DLD1 (cell line): ENCODE measurements around the gene TMBIM4.
"Not testable (repeated sequence)": the region's sequence is repeated elsewhere in the genome, so short reads cannot be mapped to it uniquely, and the experiment has no call there.

ENCODE experiments used
- in situ Hi-C: cut with HindIII; loops from 2 replicates; pipeline ENCODE4 v1.10.0; 2017; ENCODE audit warnings: low sequenced_read_pairs

TMBIM4 gene

DNA sequence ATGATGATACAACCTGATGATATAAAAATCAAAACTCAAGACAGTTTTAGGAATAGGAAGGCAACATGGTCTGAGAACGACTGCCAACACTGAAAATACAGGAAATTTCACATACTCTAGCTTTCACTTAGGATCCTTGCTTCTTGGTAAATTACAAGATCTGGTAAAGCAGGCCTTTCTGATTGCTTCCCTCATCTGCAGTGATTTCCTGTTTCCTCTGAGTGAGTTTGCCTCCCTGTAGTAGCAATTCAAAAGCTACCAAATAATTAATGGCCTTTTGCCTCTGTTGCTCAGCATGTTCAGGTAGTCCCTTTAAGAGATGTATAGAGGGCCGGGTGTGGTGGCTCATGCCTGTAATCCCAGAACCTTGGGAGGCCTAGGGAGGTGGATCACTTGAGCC, 17.2 kb upstream of the TMBIM4 start:
- in situ Hi-C loops, result no loop called here

DNA sequence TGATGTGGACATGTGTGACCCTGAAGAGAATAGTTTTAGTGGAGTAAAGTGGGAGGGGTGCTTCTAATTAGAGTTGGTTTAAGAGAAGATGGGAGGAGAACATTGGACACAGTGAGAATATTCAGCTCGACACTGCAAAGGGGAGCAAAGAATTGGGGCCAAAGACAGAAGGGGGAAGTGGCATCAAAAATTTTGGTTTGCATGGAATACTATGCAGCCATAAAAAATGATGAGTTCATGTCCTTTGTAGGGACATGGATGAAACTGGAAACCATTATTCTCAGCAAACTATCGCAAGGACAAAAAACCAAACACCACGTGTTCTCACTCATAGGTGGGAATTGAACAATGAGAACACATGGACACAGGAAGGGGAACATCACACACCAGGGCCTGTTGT, 15.0 kb upstream of the TMBIM4 start:
- in situ Hi-C loops, result not testable (repeated sequence)

DNA sequence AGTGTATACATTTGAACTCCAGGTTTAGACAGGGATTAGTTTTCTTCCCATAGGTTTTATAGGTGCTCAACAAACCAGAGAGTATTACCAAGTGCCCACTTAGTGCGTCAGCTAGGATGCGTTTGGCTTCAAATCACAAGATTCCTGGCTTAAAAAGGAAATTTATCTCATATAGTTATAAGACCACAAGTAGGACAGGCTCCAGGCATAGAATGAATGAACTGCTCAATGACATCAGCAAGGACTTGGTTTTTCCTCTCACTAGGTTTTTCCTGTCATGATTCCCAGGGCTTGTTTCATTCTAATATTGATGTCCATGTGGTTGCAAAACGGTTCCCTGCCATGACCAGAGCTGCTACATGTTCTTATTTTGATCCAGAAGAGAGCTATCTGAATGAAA, 13.2 kb upstream of the TMBIM4 start:
- in situ Hi-C loops, result no loop called here

DNA sequence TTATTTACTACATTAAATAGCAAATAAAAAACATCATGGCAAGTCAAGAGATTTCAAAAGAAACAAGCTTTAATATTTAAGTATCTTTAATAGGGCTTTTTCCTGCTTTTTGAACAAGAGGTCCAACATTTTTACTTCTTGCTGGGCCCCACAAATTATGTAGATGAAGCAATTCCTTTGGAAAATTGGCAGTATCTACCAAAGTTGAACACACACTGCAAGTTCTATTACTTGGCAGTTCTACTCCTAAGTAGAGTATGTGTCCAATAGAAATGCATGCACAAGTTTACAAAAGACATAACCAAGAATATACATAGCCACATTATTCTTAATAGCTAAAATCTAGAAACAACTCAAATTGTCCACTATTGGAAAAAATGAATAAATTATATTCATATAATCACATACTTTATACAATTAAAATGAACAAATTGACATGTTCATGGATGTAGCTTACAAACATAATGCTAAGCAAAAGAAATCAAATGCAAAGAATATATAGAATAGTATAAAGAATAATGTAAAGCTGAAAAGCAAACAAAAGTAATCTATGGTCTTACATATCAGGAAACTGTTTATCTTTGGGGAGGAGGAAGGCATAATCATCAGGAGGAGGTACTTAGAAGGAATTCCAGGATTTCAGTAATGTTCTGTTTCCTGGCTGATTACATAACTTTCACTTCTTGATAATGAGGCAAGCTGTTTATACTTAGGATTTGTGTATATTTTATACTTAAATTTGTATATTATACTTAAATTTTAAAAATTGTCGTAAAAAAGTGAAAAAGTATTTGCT, 6.5 kb upstream of the TMBIM4 start:
- in situ Hi-C loops, result no loop called here

DNA sequence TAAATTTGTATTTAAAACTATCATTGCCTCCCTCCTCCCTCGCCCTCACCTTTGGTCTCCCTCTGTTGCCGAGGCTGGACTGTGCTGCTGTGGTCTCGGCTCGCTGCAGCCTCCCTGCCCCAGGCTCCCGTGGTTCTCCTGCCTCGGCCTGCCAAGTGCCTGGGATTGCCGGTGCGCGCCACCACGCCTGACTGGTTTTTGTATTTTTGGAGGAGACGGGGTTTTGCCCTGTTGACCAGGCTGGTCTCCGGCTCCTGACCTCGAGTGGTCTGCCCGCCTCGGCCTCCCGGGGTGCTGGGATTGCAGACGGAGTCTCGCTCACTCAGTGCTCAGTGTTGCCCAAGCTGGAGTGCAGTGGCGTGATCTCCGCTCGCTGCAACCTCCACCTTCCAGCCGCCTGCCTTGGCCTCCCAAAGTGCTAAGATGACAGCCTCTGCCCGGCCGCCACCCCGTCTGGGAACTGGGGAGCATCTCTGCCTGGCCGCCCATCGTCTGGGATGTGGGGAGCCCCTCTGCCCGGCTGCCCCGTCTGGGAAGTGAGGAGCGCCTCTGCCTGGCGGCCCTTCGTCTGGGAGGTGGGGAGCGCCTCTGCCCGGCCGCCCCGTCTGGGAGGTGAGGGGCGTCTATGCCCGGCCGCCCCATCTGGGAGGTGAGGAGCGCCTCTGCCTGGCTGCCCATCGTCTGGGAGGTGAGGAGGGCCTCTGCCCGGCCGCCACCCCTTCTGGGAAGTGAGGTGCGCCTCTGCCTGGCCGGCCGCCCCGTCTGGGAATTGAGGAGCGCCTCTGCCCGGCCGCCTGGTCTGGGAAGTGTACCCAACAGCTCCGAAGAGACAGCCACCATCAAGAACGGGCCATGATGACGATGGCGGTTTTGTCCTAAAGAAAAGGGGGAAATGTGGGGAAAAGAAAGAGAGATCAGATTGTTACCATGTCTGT, 4.9 kb upstream of the TMBIM4 start:
- in situ Hi-C loops, result not testable (repeated sequence)

DNA sequence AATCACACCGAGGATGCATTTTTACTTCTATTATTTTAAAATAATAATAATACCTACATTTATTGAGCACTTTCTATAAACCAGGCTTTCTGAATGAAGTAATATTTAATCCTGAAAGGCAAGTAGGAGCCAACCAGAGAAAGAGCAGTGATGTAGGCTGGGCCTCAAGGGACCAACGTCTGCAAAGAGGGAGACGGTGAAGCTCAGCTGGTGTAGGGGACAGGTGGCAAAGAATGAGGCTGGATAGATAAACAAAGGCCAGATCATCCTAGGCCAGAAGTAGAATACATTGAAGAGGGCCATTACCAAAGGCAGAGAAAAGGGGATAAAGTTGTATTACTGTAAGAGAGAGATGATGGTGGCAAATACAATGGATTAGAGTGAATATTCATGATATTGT, 810 bp upstream of the TMBIM4 start:
- in situ Hi-C loops, result no loop called here

DNA sequence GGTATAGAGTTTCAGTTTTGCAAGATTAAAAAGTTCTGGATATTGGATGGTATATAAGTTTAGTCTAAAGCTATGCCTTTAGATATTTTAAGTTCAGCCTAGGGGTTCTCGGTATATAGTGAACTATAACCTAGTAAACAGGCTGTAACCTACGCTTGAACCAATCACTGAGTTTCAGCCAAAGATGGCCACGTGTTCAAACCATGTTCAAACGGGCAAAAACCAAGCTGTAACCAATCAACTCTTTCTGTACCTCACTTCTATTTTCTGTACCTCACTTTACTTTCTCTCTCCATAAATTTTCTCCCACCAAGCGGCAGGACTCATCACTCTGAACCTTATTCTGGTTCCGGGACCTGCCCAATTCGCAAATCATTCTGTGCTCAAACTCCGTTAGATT, 1.4 kb downstream of the TMBIM4 start:
- in situ Hi-C loops, result no loop called here

DNA sequence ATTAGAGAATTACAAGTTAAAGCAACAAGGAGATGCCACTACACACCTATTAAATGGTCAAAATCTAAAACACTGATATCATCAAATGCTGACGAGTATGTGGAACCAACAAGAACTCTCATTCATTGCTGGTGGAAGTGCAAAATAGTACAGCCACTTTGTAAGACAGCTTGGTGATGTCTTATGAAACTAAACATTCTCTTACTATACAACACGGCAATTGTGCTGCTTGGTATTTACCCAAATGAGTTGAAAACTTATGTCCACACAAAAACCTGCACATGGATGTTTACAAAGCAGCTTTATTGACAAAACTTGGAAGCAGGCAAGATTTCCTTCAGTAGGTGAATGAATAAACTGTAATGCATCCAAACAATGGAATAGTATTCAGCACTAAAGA, 3.2 kb downstream of the TMBIM4 start:
- in situ Hi-C loops, result no loop called here

DNA sequence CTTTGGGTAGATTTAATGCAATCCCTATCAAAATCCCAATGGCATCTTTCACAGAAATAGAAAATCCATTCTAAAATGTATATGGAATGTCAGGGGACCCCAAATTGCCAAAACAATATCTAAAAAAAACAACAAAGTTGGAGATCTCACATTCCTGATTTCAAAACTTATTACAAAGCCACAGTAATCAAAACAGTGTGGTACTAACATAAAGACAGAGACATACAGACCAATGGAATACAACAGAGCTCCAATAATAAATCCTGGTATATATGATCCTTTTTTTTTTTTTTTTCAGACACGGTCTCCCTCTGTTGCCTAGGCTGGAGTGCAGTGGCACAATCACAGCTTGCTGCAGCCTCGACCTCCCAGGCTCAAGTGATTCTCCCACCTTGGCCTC, 4.7 kb downstream of the TMBIM4 start:
- in situ Hi-C loops, result no loop called here

DNA sequence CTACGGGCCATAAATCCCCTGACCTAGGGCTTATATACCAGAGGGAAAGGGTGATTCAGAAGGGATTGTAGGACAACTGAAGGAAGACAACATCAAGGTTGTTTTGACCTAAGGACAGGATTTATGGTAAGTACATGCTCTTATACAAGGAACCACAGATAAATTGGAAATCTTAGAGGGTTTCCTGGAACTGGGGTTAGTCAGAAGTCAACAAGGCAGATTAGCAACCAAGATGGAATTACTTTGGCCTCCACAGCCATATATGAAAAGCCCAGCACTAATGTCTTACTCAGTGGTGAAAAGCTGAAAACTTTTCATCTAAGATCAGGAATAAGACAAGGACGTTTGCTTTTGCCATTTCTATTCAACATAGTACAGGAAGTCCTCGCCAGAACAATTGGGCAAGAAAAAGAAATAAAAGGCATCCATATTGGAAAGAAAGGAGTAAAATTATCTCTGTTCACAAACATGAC, 5.4 kb downstream of the TMBIM4 start:
- in situ Hi-C loops, result no loop called here

DNA sequence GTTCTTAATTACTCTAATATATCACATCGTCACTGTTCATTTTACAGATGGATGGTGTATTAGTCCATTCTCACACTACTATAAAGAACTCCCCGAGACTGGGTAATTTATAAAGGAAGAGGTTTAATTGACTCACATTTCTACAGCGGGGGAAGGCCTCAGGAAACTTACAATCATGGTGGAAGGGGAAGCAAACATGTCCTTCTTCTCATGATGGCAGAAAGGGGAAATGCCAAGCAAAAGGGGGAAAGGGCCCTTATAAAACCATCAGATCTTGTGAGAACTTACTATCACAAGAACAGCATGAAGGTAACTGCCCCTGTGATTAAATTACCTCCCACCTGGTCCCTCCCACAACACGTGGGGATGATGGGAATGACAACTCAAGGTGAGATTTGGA, 6.5 kb downstream of the TMBIM4 start:
- in situ Hi-C loops, result no loop called here

DNA sequence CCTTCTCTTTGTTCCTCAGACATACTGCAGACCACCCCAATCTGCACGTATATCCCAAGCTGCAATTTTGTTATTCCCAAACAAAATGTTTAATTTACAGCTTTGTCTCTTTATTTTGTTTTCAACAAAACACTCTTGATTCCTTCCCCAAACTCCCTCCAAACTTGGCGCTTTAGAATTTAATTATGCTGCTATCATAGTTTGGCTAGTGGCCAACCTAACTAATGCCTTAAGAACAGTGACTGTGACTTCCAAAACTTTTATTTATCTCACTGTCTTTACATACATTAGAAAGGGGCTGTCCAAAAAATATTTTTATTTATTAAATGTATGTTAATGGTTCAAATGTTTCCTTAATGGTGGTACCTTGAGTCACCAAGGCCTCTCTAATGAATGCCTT, 7.1 kb downstream of the TMBIM4 start:
- in situ Hi-C loops, result no loop called here

DNA sequence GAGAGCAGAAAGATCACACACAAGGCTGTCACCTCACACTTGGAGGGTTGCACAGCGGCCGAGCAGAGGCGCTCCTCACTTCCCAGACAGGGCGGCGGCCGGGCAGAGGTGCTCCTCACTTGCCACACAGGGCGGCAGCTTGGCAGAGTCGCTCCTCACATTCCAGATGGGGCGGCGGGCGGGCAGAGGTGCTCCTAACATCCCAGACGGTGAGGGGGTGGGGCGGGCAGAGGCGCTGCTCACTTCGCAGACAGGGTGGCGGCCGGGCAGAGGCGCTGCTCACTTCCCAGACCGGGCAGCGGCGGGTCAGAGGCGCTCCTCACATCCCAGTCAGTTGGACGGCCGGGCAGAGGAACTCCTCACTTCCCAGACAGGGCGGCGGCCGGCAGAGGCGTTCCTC, 9.1 kb downstream of the TMBIM4 start:
- in situ Hi-C loops, result no loop called here

DNA sequence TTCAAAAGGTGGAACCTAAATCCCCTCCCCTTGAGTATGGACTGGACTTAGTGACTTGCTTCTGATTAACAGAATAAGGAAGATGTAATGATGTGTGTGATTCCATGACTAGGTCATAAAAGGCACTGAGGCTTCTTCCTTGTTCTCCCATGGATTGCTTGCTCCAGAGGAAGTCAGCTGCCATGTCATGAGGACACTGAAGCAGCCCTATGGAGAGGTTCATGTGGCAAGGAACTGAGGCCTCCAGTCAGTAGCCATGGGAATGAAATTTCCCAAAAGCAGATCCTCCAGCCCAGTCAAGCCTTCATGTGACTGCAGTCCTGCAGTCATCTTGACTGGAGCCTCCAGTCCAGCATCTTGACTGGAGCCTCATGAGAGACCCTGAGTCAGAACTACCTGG, 10.7 kb downstream of the TMBIM4 start:
- in situ Hi-C loops, result no loop called here

DNA sequence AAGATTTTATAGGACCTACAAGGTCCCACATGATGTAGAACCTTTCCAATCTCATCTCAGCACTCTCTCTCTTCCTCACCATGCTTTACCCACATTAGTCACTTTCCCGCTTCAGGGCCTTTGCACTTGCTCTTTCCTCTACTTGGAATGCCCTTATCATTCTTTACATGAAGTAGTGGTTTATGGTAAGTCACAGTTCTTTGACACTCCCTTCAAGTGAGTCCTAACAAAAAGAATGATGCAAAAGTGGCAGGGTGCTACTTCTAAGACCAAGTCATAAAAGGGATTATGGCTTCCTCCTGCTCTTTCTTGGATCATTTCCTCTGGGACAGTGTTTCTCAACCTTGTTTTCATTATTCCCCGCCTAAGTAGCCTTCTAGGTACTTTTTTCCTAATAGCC, 13.1 kb downstream of the TMBIM4 start:
- in situ Hi-C loops, result no loop called here

DNA sequence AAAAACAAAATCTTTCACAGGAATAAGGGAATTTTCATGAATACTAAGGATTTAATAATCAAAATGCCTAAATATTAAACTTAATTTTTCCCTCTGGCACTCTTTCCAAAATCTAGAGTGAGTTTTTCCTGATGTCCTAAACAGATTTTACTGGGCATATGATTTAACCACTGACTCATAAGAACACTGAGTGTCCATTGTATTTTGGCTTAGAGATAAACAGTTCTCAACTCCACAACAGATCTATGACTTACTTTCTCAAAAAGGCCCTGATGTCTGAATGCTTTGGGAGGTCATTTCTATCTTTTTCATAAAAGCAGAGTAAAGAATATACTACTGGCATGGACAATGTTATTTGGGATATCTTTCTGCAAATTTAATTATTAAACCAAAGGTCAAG, 15.0 kb downstream of the TMBIM4 start:
- in situ Hi-C loops, result no loop called here

DNA sequence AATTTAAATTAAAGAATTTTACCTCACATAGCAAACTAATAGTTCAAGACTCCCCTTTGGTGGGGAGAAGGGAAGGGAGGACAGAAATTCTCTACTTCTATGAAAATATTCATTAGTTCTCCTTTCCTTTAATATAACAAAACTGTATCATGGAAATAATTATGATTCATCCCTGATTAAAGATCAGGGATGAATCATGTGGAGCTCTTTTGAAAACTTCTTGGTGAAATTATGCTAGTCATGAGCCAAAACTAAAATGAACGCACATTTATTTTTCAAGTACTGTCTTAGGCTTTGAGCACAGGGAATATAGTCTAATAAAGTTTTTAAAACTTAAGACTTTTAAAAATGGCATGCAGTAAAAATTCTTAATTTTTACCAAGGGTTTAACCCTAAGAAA, 17.1 kb downstream of the TMBIM4 start:
- in situ Hi-C loops, result no loop called here

DNA sequence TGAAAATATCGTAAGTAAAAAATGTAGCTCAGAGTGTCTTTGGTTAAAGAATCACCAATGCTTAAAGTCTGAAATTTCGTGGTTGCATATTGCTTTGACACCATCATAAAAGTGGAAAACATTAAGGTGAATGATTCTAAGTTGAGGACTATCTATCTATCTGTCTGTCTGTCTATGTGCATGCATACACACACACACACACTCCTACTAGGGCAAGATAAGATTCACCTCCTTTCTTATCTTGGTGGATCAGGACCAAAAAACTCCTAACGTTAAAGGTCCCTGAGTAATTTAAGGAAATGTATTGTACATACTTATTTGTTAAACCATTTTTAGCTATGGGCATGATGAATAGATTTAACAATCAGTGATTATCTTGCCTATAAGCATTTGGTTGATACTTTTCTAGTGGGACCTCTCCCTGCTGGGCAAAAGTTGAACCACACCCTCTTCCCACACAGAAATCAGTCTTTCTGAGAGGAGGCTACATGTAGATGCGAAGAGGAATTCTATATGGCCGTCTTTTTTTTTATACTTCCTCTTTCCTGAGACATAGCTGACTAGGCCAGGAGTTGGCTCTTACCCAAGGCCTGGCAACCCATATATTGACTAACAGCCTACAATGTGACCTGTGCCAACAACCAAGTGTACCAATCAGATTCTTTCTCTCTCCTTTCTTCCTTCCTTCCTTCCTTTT, 19.9 kb downstream of the TMBIM4 start:
- in situ Hi-C loops, result no loop called here

DNA sequence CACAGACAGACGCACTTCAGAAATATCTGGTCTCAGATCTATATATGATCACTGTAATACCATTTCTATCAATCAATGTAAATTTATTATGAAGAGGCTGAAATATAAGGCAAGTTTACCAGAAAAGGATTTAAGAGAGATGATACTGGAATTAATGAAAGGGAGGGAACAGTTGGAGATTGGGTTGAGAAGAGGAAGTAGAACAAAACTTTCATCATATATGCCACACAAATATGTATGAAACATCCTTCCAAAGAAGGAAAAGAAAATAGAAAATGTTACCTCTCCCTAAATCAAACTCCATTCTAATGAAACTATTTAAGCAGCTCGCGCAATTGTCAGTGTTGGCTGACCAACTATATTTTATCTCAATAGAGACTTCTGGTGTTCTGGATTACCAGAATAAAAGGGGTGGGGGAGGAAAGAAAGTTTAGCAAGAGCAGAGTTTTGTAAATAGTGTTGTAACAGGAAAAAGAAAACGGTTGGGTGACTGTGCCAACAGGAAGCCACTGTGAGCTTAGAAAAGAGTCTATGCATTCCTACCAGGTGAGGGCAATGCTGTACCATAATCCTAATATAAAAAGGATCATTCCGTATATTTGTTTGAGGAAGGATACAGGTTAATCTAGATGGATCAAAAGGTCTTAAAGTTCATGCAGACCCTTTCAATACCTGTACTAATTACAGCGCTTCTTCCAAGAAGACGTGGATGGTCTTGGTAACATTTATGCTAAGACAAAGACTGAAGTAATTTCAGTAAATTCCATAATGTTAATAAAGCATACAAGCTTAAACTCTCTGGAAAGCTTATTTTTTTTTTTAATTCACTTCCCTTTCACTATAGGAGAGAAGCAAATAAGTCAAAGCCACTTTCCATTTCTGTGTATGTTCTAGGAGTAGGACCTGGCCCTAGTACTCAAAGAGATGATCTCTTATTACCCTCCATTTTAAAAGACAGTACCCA, 24.7 kb downstream of the TMBIM4 start:
- in situ Hi-C loops, result no loop called here

DNA sequence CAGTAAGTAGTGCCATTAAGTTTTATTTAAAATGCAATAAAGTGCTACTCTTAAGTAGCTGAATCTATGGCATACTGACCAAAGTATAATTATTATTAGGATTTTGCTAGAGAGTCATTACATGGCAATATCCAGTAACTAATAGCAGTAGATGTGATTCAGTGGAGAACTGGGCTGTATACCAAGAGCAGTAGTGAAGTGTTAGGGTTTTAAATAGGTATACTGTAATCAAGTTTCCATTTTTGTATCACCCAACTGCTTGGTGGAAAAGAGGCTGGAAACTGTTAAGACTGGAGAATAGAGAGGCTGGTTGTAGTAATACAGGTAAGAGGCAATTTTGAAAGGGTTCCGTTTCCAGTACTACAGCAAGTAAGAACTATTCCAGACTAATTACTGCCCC, 25.9 kb downstream of the TMBIM4 start:
- in situ Hi-C loops, result no loop called here
